Endothelial cell (in vitro differentiated cells): ENCODE results near the gene RAP1GAP. TPM values are rescaled to one million over a fixed set of nuclear protein-coding genes. Genes with fewer than 3 reads are reported as not detected.

Experiments used
- DNase-seq: peaks from one replicate; pipeline ENCODE4 v3.0.0; 2021; ENCODE audit warnings: low spot score
- H3K27ac Mint-ChIP-seq: one replicate; pipeline ENCODE4 v1.8.0; 2021; ENCODE audit warnings: mixed read lengths, inconsistent platforms; ENCODE audit not compliant: unreplicated experiment
- H3K27me3 Mint-ChIP-seq: one replicate; pipeline ENCODE4 v1.8.0; 2021; ENCODE audit warnings: mild to moderate bottlenecking, moderate library complexity, mixed read lengths, inconsistent platforms; ENCODE audit not compliant: unreplicated experiment
- H3K36me3 Mint-ChIP-seq: one replicate; pipeline ENCODE4 v1.8.0; 2021; ENCODE audit warnings: mild to moderate bottlenecking, low read depth, mixed read lengths, inconsistent platforms; ENCODE audit not compliant: unreplicated experiment
- H3K4me1 Mint-ChIP-seq: one replicate; pipeline ENCODE4 v1.8.0; 2021; ENCODE audit warnings: mild to moderate bottlenecking, mixed read lengths, inconsistent platforms; ENCODE audit not compliant: unreplicated experiment
- H3K4me3 Mint-ChIP-seq: one replicate; pipeline ENCODE4 v1.8.0; 2021; ENCODE audit warnings: mild to moderate bottlenecking, mixed read lengths, inconsistent platforms; ENCODE audit not compliant: unreplicated experiment
- H3K9me3 Mint-ChIP-seq: one replicate; pipeline ENCODE4 v1.8.0; 2021; ENCODE audit warnings: mixed read lengths, inconsistent platforms; ENCODE audit not compliant: unreplicated experiment
- CTCF ChIP-seq: fragments of 200-600 bp; sonication (generic); IDR thresholded peaks from one replicate; pipeline ENCODE4 v1.5.0; 2021; ENCODE audit warnings: antibody characterized with exemption; ENCODE audit not compliant: unreplicated experiment
- total RNA-seq: library from RNA; stranded (reverse); fragmentation: NEBNext Ultra II Directional; extraction: Animal tissue kit (Norgen Biotek cat#: 25700); gene quantifications from one replicate; pipeline ENCODE4 v1.2.1, GENCODE V29; 2021; ENCODE audit not compliant: unreplicated experiment

Gene RAP1GAP
- total RNA-seq, 1 donor from 2014 or later = 0.56 TPM

DNA sequence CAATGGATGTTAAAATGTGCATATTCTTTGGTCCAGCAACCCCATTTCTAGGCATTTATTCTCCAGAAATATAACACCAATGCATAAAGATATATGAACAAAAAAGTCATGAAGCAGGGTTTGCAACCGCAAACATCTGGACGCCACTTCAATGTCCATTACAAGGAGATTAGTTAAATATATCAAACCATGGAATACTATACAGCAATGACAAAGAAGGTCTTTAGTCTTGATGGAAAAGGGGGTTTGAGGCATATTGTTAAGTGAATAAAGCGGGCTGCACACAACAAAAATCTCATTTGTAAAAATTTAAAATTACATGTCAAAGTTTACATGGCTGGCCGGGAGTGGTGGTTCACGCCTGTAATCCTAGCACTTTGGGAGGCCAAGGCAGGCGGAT lies 31.6 kb downstream of the RAP1GAP start:
- H3K27ac Mint-ChIP-seq = no peak overlapping the region
- no peaks in the 10 kb centered on the region for H3K36me3 Mint-ChIP-seq
- DNase-seq = no peak

GRCh38 chr1:21636029-21636428 lies 33.1 kb downstream of the RAP1GAP start:
- no peak overlapping the region for H3K4me3 Mint-ChIP-seq
- no peak for TF ChIP-seq CTCF
- H3K9me3 Mint-ChIP-seq = no peaks in the 10 kb centered on the region
- H3K27ac Mint-ChIP-seq = no peak overlapping the region
- no peak for DNase-seq
- no peaks in the 10 kb centered on the region for H3K27me3 Mint-ChIP-seq
- no peaks in the 10 kb centered on the region for H3K4me1 Mint-ChIP-seq
- H3K36me3 Mint-ChIP-seq = no peaks in the 10 kb centered on the region

More for the DNA sequence above, 31.6 kb downstream of the RAP1GAP start:
- H3K4me3 Mint-ChIP-seq = no peak overlapping the region
- H3K4me1 Mint-ChIP-seq = no peaks in the 10 kb centered on the region
- no peaks in the 10 kb centered on the region for H3K9me3 Mint-ChIP-seq
- no peak for TF ChIP-seq CTCF
- no peaks in the 10 kb centered on the region for H3K27me3 Mint-ChIP-seq

GRCh38 chr1:21634806-21635535 lies 34.2 kb downstream of the RAP1GAP start:
- no peak for DNase-seq
- Mint-ChIP-seq H3K4me3 (peak overlapping the region; percentile 12), H3K36me3 (no peaks in the 10 kb centered on the region), H3K9me3 (no peaks in the 10 kb centered on the region), H3K27me3 (no peaks in the 10 kb centered on the region), H3K4me1 (no peaks in the 10 kb centered on the region), H3K27ac (no peak overlapping the region)
- no peak for TF ChIP-seq CTCF

- Mint-ChIP-seq H3K9me3 (no peaks in the 10 kb centered on the region), H3K36me3 (no peaks in the 10 kb centered on the region), H3K27ac (no peak overlapping the region), H3K27me3 (peaks cover 2% of the 10 kb centered on the region), H3K4me1 (no peaks in the 10 kb centered on the region), H3K4me3 (no peak overlapping the region)
- TF ChIP-seq CTCF = no peak
- DNase-seq = no peak
Observed at GRCh38 chr1:21633992-21634805, 35.0 kb downstream of the RAP1GAP start.
